Omental fat pad (tissue), 4 donors: ENCODE data around the gene TBK1. TPM values are rescaled to one million over a fixed set of nuclear protein-coding genes. Genes with fewer than 3 reads are reported as not detected.

Source experiments
- ATAC-seq: fragments of 150-250 bp; one replicate; pipeline ENCODE4 v1.9.1; 2016; ENCODE audit warnings: mild to moderate bottlenecking, moderate library complexity; ENCODE audit not compliant: low FRiP score
- DNase-seq: peaks from one replicate; pipeline ENCODE4 v3.0.0-alpha.2; 2019; ENCODE audit warnings: low spot score
- CTCF ChIP-seq, 3 donors: fragments of 450-650 bp; IDR thresholded peaks; one replicate each; pipeline ENCODE4 v1.5.1; 2016 to 2017; ENCODE audit warnings: antibody characterized with exemption in 3 of 3, mild to moderate bottlenecking in 3 of 3, moderate library complexity in 2 of 3
- total RNA-seq, 4 donors: library from RNA; depleted of rRNA; stranded (reverse); fragments of >200 nt; gene quantifications; one replicate each; pipeline ENCODE4 v1.1.0, GENCODE V29; 2016

TBK1 gene
- total RNA-seq, 4 donors from 2014 or later = 20.4 to 33.9 (median 27.4) TPM

- ATAC-seq (no peak), DNase-seq (no peak)
- TF ChIP-seq CTCF (IDR thresholded peaks at IDR 0.05) = no peak
Measured at GRCh38 chr12:64551676-64552075, 99.8 kb downstream of the TBK1 start.

Other genes with a start within 250 kb of the TBK1 start
- 10 to 100 TPM in 2 of 4 donors, 1 to 10 TPM in 2; 8.8 to 15.9 (median 10.4) TPM for gene KICS2, start 229.8 kb upstream of the TBK1 start, total RNA-seq
- not detected for gene C12orf56, start 61.4 kb upstream of the TBK1 start, total RNA-seq
- gene XPOT, start 47.7 kb upstream of the TBK1 start, total RNA-seq = 10 to 100 TPM; 54.9 to 64.5 (median 55.9) TPM
- 10 to 100 TPM; 35.3 to 68.5 (median 45.9) TPM for gene RASSF3, start 158.4 kb downstream of the TBK1 start, total RNA-seq